GM18861 (cell line): ENCODE data around the gene FAM124A.

Source experiments
- ATAC-seq: cut with Tn5 transposase; IDR thresholded peaks from one replicate; pipeline ENCODE4 v1.9.1; 2021; ENCODE audit not compliant: unreplicated experiment

FAM124A gene

DNA sequence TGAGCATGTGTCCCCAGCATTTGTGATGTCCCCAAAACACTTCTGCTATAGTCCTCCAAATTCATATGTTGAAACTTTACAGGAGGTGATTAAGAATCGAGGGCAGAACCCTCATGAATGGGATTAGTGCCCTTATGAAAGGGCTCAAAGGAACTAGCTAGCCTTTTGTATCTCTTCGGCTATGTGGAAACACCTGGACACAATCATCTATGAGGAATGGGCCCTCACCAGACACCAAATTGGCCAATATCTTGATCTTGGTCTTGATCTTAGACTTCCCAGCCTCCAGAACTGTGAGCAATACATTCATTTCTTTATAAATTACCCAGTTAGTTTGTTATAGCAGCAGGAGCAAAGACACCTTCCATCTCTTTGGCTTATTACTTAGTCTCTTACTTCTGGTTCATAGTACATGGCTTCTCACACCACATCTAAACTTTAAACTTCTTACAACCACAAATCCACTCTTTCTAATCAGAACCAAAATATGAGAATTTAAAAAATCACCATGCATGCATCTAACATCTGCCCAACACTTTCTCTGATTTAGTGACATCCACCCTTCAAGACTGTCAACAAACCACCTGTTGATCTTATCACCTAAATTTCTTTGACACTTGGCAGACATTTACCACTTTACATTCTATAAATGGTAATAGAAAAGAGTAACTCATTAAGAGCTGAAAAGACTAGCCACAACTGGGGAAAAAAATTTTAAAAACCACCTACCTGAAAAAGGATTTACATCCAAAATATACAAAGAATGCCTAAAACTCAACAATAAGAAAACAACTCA is 110.6 kb downstream of the FAM124A start:
- no peak for ATAC-seq

DNA sequence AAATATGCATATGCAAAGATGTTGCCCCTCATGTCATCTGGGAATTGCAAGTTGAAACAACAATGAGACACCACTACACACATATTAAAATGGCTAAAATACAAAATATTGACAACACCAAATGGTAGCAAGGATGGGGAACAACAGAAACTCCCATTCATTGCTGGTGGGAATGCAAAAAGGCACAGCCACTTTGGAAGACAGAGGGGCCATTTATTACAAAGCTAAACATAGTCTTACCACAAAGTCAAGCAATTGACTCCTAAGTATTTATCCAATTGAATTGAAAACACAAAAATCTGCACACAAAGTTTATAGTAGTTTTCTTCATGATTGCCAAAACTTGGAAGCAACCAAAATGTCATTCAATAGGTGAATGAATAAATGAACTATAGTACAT is 111.2 kb downstream of the FAM124A start:
- ATAC-seq, result no peak

DNA sequence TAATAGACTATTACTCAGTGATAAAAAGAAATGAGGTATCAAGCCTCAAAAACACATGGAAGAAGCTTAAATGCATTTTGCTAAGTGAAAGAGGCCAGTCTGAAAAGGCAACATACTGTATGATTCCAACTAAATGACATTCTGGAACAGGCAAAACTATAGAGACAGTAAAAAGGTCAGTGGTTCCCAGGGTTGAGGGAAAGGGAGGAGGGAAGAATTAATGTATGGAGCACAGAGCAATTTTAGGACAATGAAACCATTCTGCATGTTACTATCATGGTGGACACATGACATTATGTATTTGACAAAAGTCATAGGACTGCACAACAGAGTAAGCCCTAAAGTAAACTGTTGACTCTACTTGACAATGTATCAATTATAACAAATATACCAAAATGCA is 111.6 kb downstream of the FAM124A start:
- ATAC-seq, result no peak
